ENCODE data around the gene WDR27. TPM values are rescaled to one million over a fixed set of nuclear protein-coding genes. Genes with fewer than 3 reads are reported as not detected.

WDR27 gene
- total and polyA plus RNA-seq, 10 of the 15 experiments (the other 5 are each of a cell fraction or from before 2014, with no cell fraction given): 1.9 to 33.2 (median 19.0) TPM

DNA sequence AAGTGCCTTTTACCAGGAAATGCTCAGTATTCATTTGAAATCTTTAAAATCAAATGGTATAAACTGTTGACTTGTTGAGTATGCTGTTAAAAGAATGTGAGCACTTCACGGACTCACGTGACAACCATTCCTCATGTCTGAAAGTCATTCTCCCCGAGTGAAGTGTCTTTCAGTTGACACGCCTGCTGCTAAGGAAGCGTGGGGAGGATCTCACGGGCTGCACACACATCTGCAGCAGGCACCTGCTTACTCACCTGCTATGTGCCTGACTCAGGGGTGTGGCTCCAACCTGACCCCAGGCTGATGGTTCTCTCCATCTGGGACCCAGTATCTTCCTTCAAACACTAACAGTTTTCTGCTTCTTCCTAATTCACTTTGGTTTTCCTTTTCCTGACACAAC, 32.7 kb downstream of the WDR27 start (continued):
- TF ChIP-seq, protein P1, sequence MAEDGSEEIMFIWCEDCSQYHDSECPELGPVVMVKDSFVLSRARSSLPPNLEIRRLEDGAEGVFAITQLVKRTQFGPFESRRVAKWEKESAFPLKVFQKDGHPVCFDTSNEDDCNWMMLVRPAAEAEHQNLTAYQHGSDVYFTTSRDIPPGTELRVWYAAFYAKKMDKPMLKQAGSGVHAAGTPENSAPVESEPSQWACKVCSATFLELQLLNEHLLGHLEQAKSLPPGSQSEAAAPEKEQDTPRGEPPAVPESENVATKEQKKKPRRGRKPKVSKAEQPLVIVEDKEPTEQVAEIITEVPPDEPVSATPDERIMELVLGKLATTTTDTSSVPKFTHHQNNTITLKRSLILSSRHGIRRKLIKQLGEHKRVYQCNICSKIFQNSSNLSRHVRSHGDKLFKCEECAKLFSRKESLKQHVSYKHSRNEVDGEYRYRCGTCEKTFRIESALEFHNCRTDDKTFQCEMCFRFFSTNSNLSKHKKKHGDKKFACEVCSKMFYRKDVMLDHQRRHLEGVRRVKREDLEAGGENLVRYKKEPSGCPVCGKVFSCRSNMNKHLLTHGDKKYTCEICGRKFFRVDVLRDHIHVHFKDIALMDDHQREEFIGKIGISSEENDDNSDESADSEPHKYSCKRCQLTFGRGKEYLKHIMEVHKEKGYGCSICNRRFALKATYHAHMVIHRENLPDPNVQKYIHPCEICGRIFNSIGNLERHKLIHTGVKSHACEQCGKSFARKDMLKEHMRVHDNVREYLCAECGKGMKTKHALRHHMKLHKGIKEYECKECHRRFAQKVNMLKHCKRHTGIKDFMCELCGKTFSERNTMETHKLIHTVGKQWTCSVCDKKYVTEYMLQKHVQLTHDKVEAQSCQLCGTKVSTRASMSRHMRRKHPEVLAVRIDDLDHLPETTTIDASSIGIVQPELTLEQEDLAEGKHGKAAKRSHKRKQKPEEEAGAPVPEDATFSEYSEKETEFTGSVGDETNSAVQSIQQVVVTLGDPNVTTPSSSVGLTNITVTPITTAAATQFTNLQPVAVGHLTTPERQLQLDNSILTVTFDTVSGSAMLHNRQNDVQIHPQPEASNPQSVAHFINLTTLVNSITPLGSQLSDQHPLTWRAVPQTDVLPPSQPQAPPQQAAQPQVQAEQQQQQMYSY (CRISPR knock-in tag; IDR thresholded peaks at IDR 0.05): no peak
- TF ChIP-seq RBBP5 (conservative IDR thresholded peaks at IDR 0.05) (no peak), NR2F1 (conservative IDR thresholded peaks at IDR 0.05) (no peak), RUNX3 (IDR thresholded peaks at IDR 0.05; ENCODE audit: low read length) (no peak), ZNF592 (IDR thresholded peaks at IDR 0.05) (no peak), NRF1 (conservative IDR thresholded peaks at IDR 0.05; ENCODE audit: low read depth, low read length) (no peak), SIN3A (IDR thresholded peaks at IDR 0.05; ENCODE audit: low read depth, low read length) (no peak), CBX3 (IDR thresholded peaks at IDR 0.05; ENCODE audit: borderline replicate concordance, low read depth) (no peak), FOXK2 (IDR thresholded peaks at IDR 0.05) (no peak)
- TF ChIP-seq, protein P2, sequence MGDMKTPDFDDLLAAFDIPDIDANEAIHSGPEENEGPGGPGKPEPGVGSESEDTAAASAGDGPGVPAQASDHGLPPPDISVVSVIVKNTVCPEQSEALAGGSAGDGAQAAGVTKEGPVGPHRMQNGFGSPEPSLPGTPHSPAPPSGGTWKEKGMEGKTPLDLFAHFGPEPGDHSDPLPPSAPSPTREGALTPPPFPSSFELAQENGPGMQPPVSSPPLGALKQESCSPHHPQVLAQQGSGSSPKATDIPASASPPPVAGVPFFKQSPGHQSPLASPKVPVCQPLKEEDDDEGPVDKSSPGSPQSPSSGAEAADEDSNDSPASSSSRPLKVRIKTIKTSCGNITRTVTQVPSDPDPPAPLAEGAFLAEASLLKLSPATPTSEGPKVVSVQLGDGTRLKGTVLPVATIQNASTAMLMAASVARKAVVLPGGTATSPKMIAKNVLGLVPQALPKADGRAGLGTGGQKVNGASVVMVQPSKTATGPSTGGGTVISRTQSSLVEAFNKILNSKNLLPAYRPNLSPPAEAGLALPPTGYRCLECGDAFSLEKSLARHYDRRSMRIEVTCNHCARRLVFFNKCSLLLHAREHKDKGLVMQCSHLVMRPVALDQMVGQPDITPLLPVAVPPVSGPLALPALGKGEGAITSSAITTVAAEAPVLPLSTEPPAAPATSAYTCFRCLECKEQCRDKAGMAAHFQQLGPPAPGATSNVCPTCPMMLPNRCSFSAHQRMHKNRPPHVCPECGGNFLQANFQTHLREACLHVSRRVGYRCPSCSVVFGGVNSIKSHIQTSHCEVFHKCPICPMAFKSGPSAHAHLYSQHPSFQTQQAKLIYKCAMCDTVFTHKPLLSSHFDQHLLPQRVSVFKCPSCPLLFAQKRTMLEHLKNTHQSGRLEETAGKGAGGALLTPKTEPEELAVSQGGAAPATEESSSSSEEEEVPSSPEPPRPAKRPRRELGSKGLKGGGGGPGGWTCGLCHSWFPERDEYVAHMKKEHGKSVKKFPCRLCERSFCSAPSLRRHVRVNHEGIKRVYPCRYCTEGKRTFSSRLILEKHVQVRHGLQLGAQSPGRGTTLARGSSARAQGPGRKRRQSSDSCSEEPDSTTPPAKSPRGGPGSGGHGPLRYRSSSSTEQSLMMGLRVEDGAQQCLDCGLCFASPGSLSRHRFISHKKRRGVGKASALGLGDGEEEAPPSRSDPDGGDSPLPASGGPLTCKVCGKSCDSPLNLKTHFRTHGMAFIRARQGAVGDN (IDR thresholded peaks at IDR 0.05): no peak
